Right lobe of liver (tissue), 6 donors: ENCODE results near the gene ABLIM3. TPM values are rescaled to one million over a fixed set of nuclear protein-coding genes. Genes with fewer than 3 reads are reported as not detected.

Experiments used
- ATAC-seq, 4 donors: fragments of 200-7000 bp; cut with Tn5 transposase; one replicate each; pipeline ENCODE4 v1.9.1; 2020; ENCODE audit warnings: mild to moderate bottlenecking in 4 of 4, moderate library complexity in 4 of 4
- DNase-seq, 3 donors: peaks; one replicate each; pipeline ENCODE4 v3.0.0-alpha.2; 2020
- H3K27ac ChIP-seq, 3 donors: fragments of 200-600 bp; one replicate each; pipeline ENCODE4 v1.8.0; 2022
- H3K27me3 ChIP-seq, 2 donors: fragments of 200-600 bp; one replicate each; pipeline ENCODE4 v1.8.0; 2022
- H3K36me3 ChIP-seq, 4 donors: fragments of 200-600 bp; sonication (generic) in 1 of 4; one replicate each; pipeline versions ENCODE4 v1.5.1 to v1.8.0; 2017 to 2022; ENCODE audit warnings: control low read depth in 1 of 4
- H3K4me1 ChIP-seq, 4 donors: fragments of 200-600 bp; sonication (generic) in 1 of 4; one replicate each; pipeline versions ENCODE4 v1.5.1 to v1.8.0; 2017 to 2022; ENCODE audit warnings: control low read depth in 1 of 4
- H3K4me3 ChIP-seq, 3 donors: fragments of 200-600 bp; one replicate each; pipeline ENCODE4 v1.8.0; 2022
- H3K9me3 ChIP-seq, 4 donors: fragments of 200-600 bp; sonication (generic) in 1 of 4; one replicate each; pipeline versions ENCODE4 v1.5.1 to v1.8.0; 2017 to 2022; ENCODE audit warnings: control low read depth in 1 of 4
- CTCF ChIP-seq, 4 donors: fragments of 200-600 bp in 3 of 4; fragments of 450-650 bp in 1 of 4; IDR thresholded peaks; one replicate each; pipeline versions ENCODE4 v1.5.1 to v1.8.0; 2016 to 2022; ENCODE audit warnings: antibody characterized with exemption in 4 of 4, mild to moderate bottlenecking in 2 of 4
- POLR2A ChIP-seq: fragments of 450-650 bp; IDR thresholded peaks from one replicate; pipeline ENCODE4 v1.6.1; 2017; ENCODE audit warnings: antibody characterized with exemption, mild to moderate bottlenecking
- WGBS: methylation state at CpG from one replicate; pipeline ENCODE4 v1.1.6; 2018; ENCODE audit warnings: low coverage, low lambda C conversion rate; ENCODE audit not compliant: insufficient coverage; ENCODE audit errors: missing lambda C conversion rate; 5-methylcytosine and 5-hydroxymethylcytosine counted together
- intact Hi-C, 2 donors: fragments of 100-400 bp; cut with DNase I; formaldehyde crosslinking; loops; one replicate each; pipeline versions ENCODE4 v1.11.2 to v1.14.1; 2022
- total RNA-seq, 6 experiments: library from RNA; depleted of rRNA in 2 of 6; stranded (reverse); fragments of >200 nt in 2 of 6; fragmentation: NEBNext Ultra II Directional in 3 of 6; extraction: Animal tissue kit (Norgen Biotek cat#: 25700) in 3 of 6; gene quantifications; one replicate each; pipeline versions ENCODE4 v1.1.0 to v1.2.4, GENCODE V29; 2016 to 2023
- donor health status: DM: no; HTN: yes; CAD: no.
- donor health status: DM: no; HTN: no; CAD: no.
- donor health status: DM: no; HTN: no; CAD: no.
- donor health status: DM: no; HTN: yes; CAD: no.
- donor health status: DM: no; HTN: yes; CAD: no.

ABLIM3 gene
- total RNA-seq, 6 experiments from 2014 or later: 85.8 to 180 (median 125) TPM

GRCh38 chr5:149264439-149265067 is 123.3 kb downstream of the ABLIM3 start:
- ATAC-seq (peak; percentile 81 to 87 (median 84)), DNase-seq (peak in 2 of 3 donors; percentile 52 to 65)
- peaks cover 0 to 2% (median 0%) of the 10 kb centered on the region in 4 donors for H3K4me1 ChIP-seq
- no peaks in the 10 kb centered on the region for H3K36me3 ChIP-seq
- intact Hi-C loops: loop anchor here in 1 of 2 donors (5.0 kb wide), 1 partner anchor 137 kb away; no protein-coding TSS in a partner anchor
- no peaks in the 10 kb centered on the region for H3K9me3 ChIP-seq
- WGBS: 38% methylated on average over 11 of the region's 12 CpGs
- no peaks in the 10 kb centered on the region for H3K27me3 ChIP-seq
- TF ChIP-seq CTCF (IDR thresholded peaks at IDR 0.05) (peak; percentile 70 to 74 (median 72)), POLR2A (no peak)
- H3K4me3 ChIP-seq: no peak overlapping the region
- H3K27ac ChIP-seq: no peak overlapping the region

GRCh38 chr5:149265068-149265465 is 123.8 kb downstream of the ABLIM3 start:
- WGBS: 76% methylated on average over 7 of the region's 7 CpGs
- ATAC-seq: no peak
- intact Hi-C loops: loop anchor here in 1 of 2 donors (5.0 kb wide), 1 partner anchor 138 kb away; no protein-coding TSS in a partner anchor

GRCh38 chr5:149265597-149265996 is 124.3 kb downstream of the ABLIM3 start:
- no peaks in the 10 kb centered on the region for H3K36me3 ChIP-seq
- WGBS: 42% methylated on average over 3 of the region's 4 CpGs
- DNase-seq (no peak), ATAC-seq (peak; percentile 14 to 35 (median 24))
- no peaks in the 10 kb centered on the region for H3K9me3 ChIP-seq
- peaks cover 0 to 2% (median 0%) of the 10 kb centered on the region in 4 donors for H3K4me1 ChIP-seq
- no peaks in the 10 kb centered on the region for H3K27me3 ChIP-seq
- H3K4me3 ChIP-seq: no peak overlapping the region
- intact Hi-C loops: loop anchor here in 1 of 2 donors (5.0 kb wide), 1 partner anchor 138 kb away; no protein-coding TSS in a partner anchor
- no peak overlapping the region for H3K27ac ChIP-seq
- TF ChIP-seq POLR2A (no peak), CTCF (IDR thresholded peaks at IDR 0.05) (peak; percentile 19 to 45 (median 32))

More at GRCh38 chr5:149265068-149265465, 123.8 kb downstream of the ABLIM3 start:
- no peak for TF ChIP-seq POLR2A
- no peak for TF ChIP-seq CTCF (IDR thresholded peaks at IDR 0.05)
- Histone ChIP-seq H3K4me1 (peaks cover 0 to 2% (median 0%) of the 10 kb centered on the region in 4 donors), H3K36me3 (no peaks in the 10 kb centered on the region), H3K27me3 (no peaks in the 10 kb centered on the region), H3K4me3 (no peak overlapping the region), H3K27ac (no peak overlapping the region), H3K9me3 (no peaks in the 10 kb centered on the region)
- DNase-seq: no peak

- intact Hi-C loops: loop anchor here in 1 of 2 donors (5.0 kb wide), 1 partner anchor 140 kb away; no protein-coding TSS in a partner anchor
- DNase-seq: no peak
- no peak overlapping the region for H3K4me3 ChIP-seq
- no peaks in the 10 kb centered on the region for H3K27me3 ChIP-seq
- no peak for ATAC-seq
- WGBS: 76% methylated on average over 7 of the region's 9 CpGs
- TF ChIP-seq CTCF (IDR thresholded peaks at IDR 0.05) (no peak), POLR2A (no peak)
- peaks cover 0 to 6% (median 1%) of the 10 kb centered on the region in 4 donors for H3K4me1 ChIP-seq
- H3K36me3 ChIP-seq: no peaks in the 10 kb centered on the region
- H3K27ac ChIP-seq: no peak overlapping the region
- H3K9me3 ChIP-seq: no peaks in the 10 kb centered on the region
These were observed 126.1 kb downstream of the ABLIM3 start for GRCh38 chr5:149267241-149267973.
